A549 (cell line): Measurements from ENCODE around the gene MTA3. TPM values are rescaled to one million over a fixed set of nuclear protein-coding genes. Genes with fewer than 3 reads are reported as not detected.
A peak's percentile ranks its signal among the peaks of the same experiment; 100 is the strongest.

Experiments used
- ATAC-seq, 2 experiments: fragments of 200-7000 bp in 1 of 2; fragments of >200 bp in 1 of 2; cut with Nextera tagmentation in 1 of 2; cut with Tn5 transposase in 1 of 2; 3 replicates each; pipeline versions ENCODE4 v1.8.0 to v1.9.1; 2018 to 2020; ENCODE audit warnings: mild to moderate bottlenecking in 1 of 2, moderate library complexity in 1 of 2
- CTCF ChIA-PET: fragments of 300-600 bp; sonication (Branson Sonifier 250); formaldehyde crosslinking; extraction: SDS; loops from one replicate; lab custom pipeline; 2021; ENCODE audit warnings: antibody characterized with exemption, inconsistent platforms; lab: Yijun Ruan, JAX
- POLR2A ChIA-PET: fragments of 350-600 bp; formaldehyde crosslinking; extraction: SDS; loops from one replicate; lab custom pipeline; 2021; ENCODE audit warnings: antibody characterized with exemption, inconsistent platforms; lab: Yijun Ruan, JAX
- DNase-seq, 2 experiments: peaks; one replicate each; pipeline versions ENCODE4 v3.0.0 to v3.0.0-alpha.2; 2011 to 2016; ENCODE audit warnings: low read depth in 1 of 2, low spot score in 1 of 2
- FAIRE-seq: peaks from 2 replicates; lab custom pipeline; 2011; peaks lifted over from hg19 to GRCh38; lab: Jason Lieb, UNC
- H3K27ac ChIP-seq, 2 experiments: fragments of >200 bp; sonication (Bioruptor Twin); formaldehyde crosslinking; 3 replicates each; pipeline ENCODE4 v1.5.1; 2016 to 2017
- H3K4me1 ChIP-seq: fragments of >200 bp; sonication (Bioruptor Twin); formaldehyde crosslinking; 3 replicates; pipeline ENCODE4 v1.6.1; 2016
- H3K4me2 ChIP-seq: fragments of >200 bp; sonication (Bioruptor Twin); formaldehyde crosslinking; 3 replicates; pipeline ENCODE4 v1.6.1; 2016
- H3K4me3 ChIP-seq: fragments of >200 bp; sonication (Bioruptor Twin); formaldehyde crosslinking; 3 replicates; pipeline ENCODE4 v1.5.1; 2016
- H3K9me3 ChIP-seq: fragments of >200 bp; sonication (Bioruptor Twin); formaldehyde crosslinking; 3 replicates; pipeline ENCODE4 v1.6.1; 2016
- CHD4 ChIP-seq: fragments of 200-600 bp; sonication (generic); IDR thresholded peaks from 2 replicates; pipeline ENCODE4 v1.6.1; 2016; ENCODE audit warnings: antibody characterized with exemption, mild to moderate bottlenecking, borderline replicate concordance
- CTCF ChIP-seq: fragments of >200 bp; sonication (Bioruptor Twin); formaldehyde crosslinking; IDR thresholded peaks from 3 replicates; pipeline ENCODE4 v1.5.1; 2016
- E2F6 ChIP-seq: IDR thresholded peaks from 2 replicates; pipeline ENCODE4 v1.6.1; 2012; ENCODE audit warnings: low read depth, borderline replicate concordance
- EHF ChIP-seq: fragments of 250-450 bp; sonication (Bioruptor Pico); IDR thresholded peaks from 2 replicates; pipeline ENCODE4 v1.5.0; 2020; ENCODE audit warnings: mild to moderate bottlenecking
- EHMT2 ChIP-seq: fragments of 200-600 bp; sonication (generic); IDR thresholded peaks from 2 replicates; pipeline ENCODE4 v1.6.1; 2016; ENCODE audit warnings: antibody characterized with exemption, low read depth, mild to moderate bottlenecking, moderate library complexity
- EP300 ChIP-seq, 2 experiments: fragments of >200 bp; sonication (Bioruptor Twin); formaldehyde crosslinking; IDR thresholded peaks; 2 replicates in 1 of 2; 3 replicates in 1 of 2; pipeline ENCODE4 v1.6.1; 2016 to 2017
- ESRRA ChIP-seq: fragments of 150-350 bp; IDR thresholded peaks from 2 replicates; pipeline ENCODE4 v1.6.1; 2014; ENCODE audit warnings: mild to moderate bottlenecking, low read length, borderline replicate concordance
- FOSL2 ChIP-seq, 2 experiments: fragments of 450-650 bp in 1 of 2; fragments of >200 bp in 1 of 2; sonication (Bioruptor Twin) in 1 of 2; formaldehyde crosslinking; IDR thresholded peaks; 2 replicates each; pipeline versions ENCODE4 v1.5.0 to v1.6.1; 2016 to 2020; ENCODE audit warnings: mild to moderate bottlenecking in 1 of 2, moderate library complexity in 1 of 2
- HES2 ChIP-seq: fragments of >200 bp; sonication (Bioruptor Twin); formaldehyde crosslinking; IDR thresholded peaks from 2 replicates; pipeline ENCODE4 v1.6.1; 2016
- HEYL ChIP-seq: fragments of 250-450 bp; sonication (Bioruptor Pico); IDR thresholded peaks from 2 replicates; pipeline ENCODE4 v1.8.0; 2021; ENCODE audit warnings: mild to moderate bottlenecking, moderate library complexity
- HMGXB4 ChIP-seq: fragments of 250-450 bp; sonication (Bioruptor Pico); IDR thresholded peaks from 2 replicates; pipeline ENCODE4 v1.5.0; 2021; ENCODE audit warnings: mild to moderate bottlenecking, moderate library complexity, borderline replicate concordance
- HOXA7 ChIP-seq: fragments of 250-450 bp; sonication (Bioruptor Pico); IDR thresholded peaks from 2 replicates; pipeline ENCODE4 v1.5.0; 2020; ENCODE audit warnings: mild to moderate bottlenecking, moderate library complexity
- HOXB13 ChIP-seq: fragments of 250-450 bp; sonication (Bioruptor Pico); IDR thresholded peaks from 2 replicates; pipeline ENCODE4 v1.5.0; 2020; ENCODE audit warnings: low read depth, mild to moderate bottlenecking, moderate library complexity
- HOXB5 ChIP-seq: fragments of 250-450 bp; sonication (Bioruptor Pico); IDR thresholded peaks from 2 replicates; pipeline ENCODE4 v1.5.0; 2020; ENCODE audit warnings: mild to moderate bottlenecking, moderate library complexity
- KDM1A ChIP-seq: fragments of 200-600 bp; sonication (generic); IDR thresholded peaks from 2 replicates; pipeline ENCODE4 v1.6.1; 2016; ENCODE audit warnings: low read depth, mild to moderate bottlenecking
- KDM5A ChIP-seq: fragments of 200-600 bp; sonication (generic); IDR thresholded peaks from 2 replicates; pipeline ENCODE4 v1.6.1; 2016; ENCODE audit warnings: antibody characterized with exemption, mild to moderate bottlenecking
- MAFK ChIP-seq: fragments of 450-650 bp; IDR thresholded peaks from 2 replicates; pipeline ENCODE4 v1.6.1; 2014; ENCODE audit not compliant: partially characterized antibody
- MAX ChIP-seq: IDR thresholded peaks from 2 replicates; pipeline ENCODE4 v1.6.1; 2012
- MAZ ChIP-seq: fragments of 150-350 bp; IDR thresholded peaks from 2 replicates; pipeline ENCODE4 v1.6.1; 2014; ENCODE audit warnings: antibody characterized with exemption, low read depth, low read length, borderline replicate concordance
- NFE2L2 ChIP-seq: fragments of 150-350 bp; conservative IDR thresholded peaks from 2 replicates; pipeline ENCODE4 v1.6.1; 2014; ENCODE audit warnings: low read length
- NPAS2 ChIP-seq: fragments of 250-450 bp; sonication (Bioruptor Pico); IDR thresholded peaks from 2 replicates; pipeline ENCODE4 v1.8.0; 2022; ENCODE audit warnings: mild to moderate bottlenecking, moderate library complexity, borderline replicate concordance
- POLR2AphosphoS2 ChIP-seq: conservative IDR thresholded peaks from 2 replicates; pipeline ENCODE4 v1.6.1; 2012; ENCODE audit warnings: low read length, improper control_type of control experiment, inconsistent platforms
- RARB ChIP-seq: fragments of 250-450 bp; sonication (Bioruptor Pico); IDR thresholded peaks from 2 replicates; pipeline ENCODE4 v1.8.0; 2021; ENCODE audit warnings: mild to moderate bottlenecking, moderate library complexity
- REST ChIP-seq: fragments of 200-600 bp; sonication (generic); IDR thresholded peaks from 2 replicates; pipeline ENCODE4 v1.6.1; 2016; ENCODE audit warnings: antibody characterized with exemption, mild to moderate bottlenecking, moderate library complexity
- RFX5 ChIP-seq: fragments of 450-650 bp; IDR thresholded peaks from 2 replicates; pipeline ENCODE4 v1.7.1; 2014; ENCODE audit warnings: antibody characterized with exemption, mild to moderate bottlenecking, moderate library complexity
- TFCP2L1 ChIP-seq: fragments of 250-450 bp; sonication (Bioruptor Pico); IDR thresholded peaks from 2 replicates; pipeline ENCODE4 v1.5.0; 2021; ENCODE audit warnings: mild to moderate bottlenecking
- TP53 ChIP-seq: fragments of 250-450 bp; sonication (Bioruptor Pico); IDR thresholded peaks from 2 replicates; pipeline ENCODE4 v1.5.0; 2021; ENCODE audit warnings: mild to moderate bottlenecking, moderate library complexity
- ZSCAN20 ChIP-seq: fragments of 250-450 bp; sonication (Bioruptor Pico); IDR thresholded peaks from 2 replicates; pipeline ENCODE4 v1.8.0; 2022; ENCODE audit warnings: mild to moderate bottlenecking, moderate library complexity
- WGBS: methylation state at CpG from one replicate; pipeline ENCODE4 v1.1.6; 2017; ENCODE audit errors: missing lambda C conversion rate; 5-methylcytosine and 5-hydroxymethylcytosine counted together
- polyA plus RNA-seq, 4 experiments: library from polyadenylated mRNA; depleted of rRNA in 3 of 4; stranded (reverse); fragments of >200 nt; fragmentation: RNase III in 1 of 4; extraction: RNeasy Plus Mini Kit Qiagen cat#74134 plus additional on column Dnase treatment in 1 of 4; gene quantifications; 2 replicates in 3 of 4; 3 replicates in 1 of 4; pipeline ENCODE4 v1.2.3, GENCODE V29; 2011 to 2017

MTA3 gene
- polyA plus RNA-seq, 2 of the 4 experiments (the other 2 are of a cell fraction): 49.3 to 74.1 TPM

GRCh38 chr2:42736598-42737322 is 168.3 kb downstream of the MTA3 start:
- Histone ChIP-seq H3K4me2 (no peak overlapping the region), H3K4me1 (no peaks in the 10 kb centered on the region), H3K27ac (no peak overlapping the region), H3K9me3 (no peaks in the 10 kb centered on the region), H3K4me3 (no peak overlapping the region)
- no peak for DNase-seq
- POLR2A ChIA-PET: no interaction called here
- no peak; a peak in 1 of 6 replicates for ATAC-seq
- no peak for FAIRE-seq
- CTCF ChIA-PET: interaction anchor here (0.8 kb wide), 1 partner anchor 12 kb away, joined by 3 read pairs; no protein-coding TSS in a partner anchor
- TF ChIP-seq KDM1A (no peak), HOXA7 (CRISPR knock-in tag) (no peak), RARB (CRISPR knock-in tag) (no peak), MAX (no peak), REST (no peak), HMGXB4 (CRISPR knock-in tag) (no peak), MAFK (no peak), FOSL2 (IDR thresholded peaks at IDR 0.05) (no peak), FOSL2 (CRISPR knock-in tag; IDR thresholded peaks at IDR 0.05) (no peak), HOXB5 (no peak), CHD4 (no peak), HES2 (no peak), EP300 (IDR thresholded peaks at IDR 0.05) (no peak), ZSCAN20 (CRISPR knock-in tag) (no peak), TP53 (no peak), POLR2AphosphoS2 (no peak), E2F6 (no peak), NFE2L2 (no peak), EHF (CRISPR knock-in tag) (no peak), NPAS2 (CRISPR knock-in tag) (no peak), RFX5 (no peak)

- H3K9me3 ChIP-seq: no peaks in the 10 kb centered on the region
- no peaks in the 10 kb centered on the region for H3K4me1 ChIP-seq
- DNase-seq: no peak
- no peak overlapping the region for H3K4me2 ChIP-seq
- no peak overlapping the region for H3K27ac ChIP-seq
- POLR2A ChIA-PET: no interaction called here
- TF ChIP-seq CTCF (no peak), ESRRA (no peak), HEYL (CRISPR knock-in tag) (no peak), MAZ (no peak), EHMT2 (no peak), KDM5A (no peak), HOXA7 (CRISPR knock-in tag) (no peak), FOSL2 (IDR thresholded peaks at IDR 0.05) (no peak), FOSL2 (CRISPR knock-in tag; IDR thresholded peaks at IDR 0.05) (no peak), HOXB13 (CRISPR knock-in tag) (no peak), CHD4 (no peak), TFCP2L1 (no peak), HOXB5 (no peak), KDM1A (no peak), NFE2L2 (no peak)
- TF ChIP-seq, all 56 proteins: peak for 0
- ATAC-seq: no peak
- no peak overlapping the region for H3K4me3 ChIP-seq
- peak; percentile 18 for FAIRE-seq
- CTCF ChIA-PET: interaction anchor here (0.7 kb wide), 1 partner anchor 243 kb away, joined by 3 read pairs; no protein-coding TSS in a partner anchor
- 92% methylated on average over 3 of the region's 3 CpGs for WGBS
Measured at GRCh38 chr2:42741140-42741539, 172.7 kb downstream of the MTA3 start.
